GM12878 (cell line): ENCODE measurements around the gene MEN1.
A peak's percentile ranks its signal among the peaks of the same experiment; 100 is the strongest.

Source experiments
- BHLHE40 ChIP-seq, 2 experiments: fragments of 450-650 bp in 1 of 2; IDR thresholded peaks; 2 replicates each; pipeline ENCODE4 v1.6.1; 2011 to 2017; ENCODE audit warnings: low read depth in 2 of 2, borderline replicate concordance in 1 of 2, improper control_type of control experiment in 1 of 2, low read length in 1 of 2, mild to moderate bottlenecking in 1 of 2
- EP300 ChIP-seq, 2 experiments: fragments of 150-350 bp in 1 of 2; IDR thresholded peaks; 2 replicates each; pipeline ENCODE4 v1.6.1; 2011 to 2012; ENCODE audit warnings: low read depth in 2 of 2, low read length in 2 of 2, borderline replicate concordance in 1 of 2, improper control_type of control experiment in 1 of 2, inconsistent platforms in 1 of 2; ENCODE audit not compliant: control insufficient read depth in 1 of 2
- ESRRA ChIP-seq: IDR thresholded peaks from 2 replicates; pipeline ENCODE4 v1.6.1; 2012; ENCODE audit warnings: mild to moderate bottlenecking, low read length, improper control_type of control experiment
- HSF1 ChIP-seq: fragments of 150-350 bp; IDR thresholded peaks from 2 replicates; pipeline ENCODE4 v1.6.1; 2014; ENCODE audit warnings: mild to moderate bottlenecking, low read depth, low read length
- JUND ChIP-seq: IDR thresholded peaks from 2 replicates; pipeline ENCODE4 v1.6.1; 2012; ENCODE audit warnings: low read depth, mild to moderate bottlenecking, low read length, improper control_type of control experiment, moderate library complexity
- KAT2A ChIP-seq: conservative IDR thresholded peaks from 2 replicates; pipeline ENCODE4 v1.6.1; 2011; ENCODE audit warnings: low read depth, low read length; ENCODE audit not compliant: control insufficient read depth
- REST ChIP-seq: IDR thresholded peaks from 2 replicates; pipeline ENCODE4 v1.6.1; 2012; ENCODE audit warnings: mild to moderate bottlenecking, low read depth, low read length
- TARDBP ChIP-seq: IDR thresholded peaks from 2 replicates; pipeline ENCODE4 v1.6.1; 2016; ENCODE audit warnings: borderline replicate concordance

DNA sequence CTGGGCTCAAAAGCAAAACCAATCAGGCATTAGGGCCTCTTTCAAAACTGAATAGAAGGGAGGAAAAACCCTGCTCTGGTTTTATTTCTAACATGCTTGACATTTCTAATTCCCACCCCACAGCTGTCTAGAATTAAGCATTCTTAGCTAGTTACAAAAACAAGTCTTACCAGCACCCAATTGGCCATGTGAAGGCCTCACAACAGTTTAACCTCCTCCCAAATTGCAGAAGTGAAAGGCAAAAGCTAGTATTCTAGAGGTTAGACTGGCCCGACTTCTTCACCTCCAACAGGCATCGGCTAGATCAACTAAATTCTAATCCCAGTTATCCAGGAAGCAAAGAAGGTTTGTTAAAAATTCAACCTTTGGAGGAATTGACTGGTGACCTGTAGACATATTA is 38.5 kb downstream of the MEN1 start:
- no peak for TF ChIP-seq KAT2A
- TF ChIP-seq JUND: no peak
- TF ChIP-seq TARDBP: no peak
- 0 out of 4 replicates have a peak, but pooled peaks of 1 of the 2 experiments have one; percentile 15 for TF ChIP-seq EP300 (IDR thresholded peaks at IDR 0.05; ENCODE audit: borderline replicate concordance in 1 of 2, control insufficient read depth in 1 of 2, low read depth in 2 of 2, low read length in 2 of 2)
- TF ChIP-seq REST: no peak
- no peak for TF ChIP-seq ESRRA
- no peak for TF ChIP-seq BHLHE40 (IDR thresholded peaks at IDR 0.05; ENCODE audit: borderline replicate concordance in 1 of 2, low read depth in 2 of 2, low read length in 1 of 2)
- TF ChIP-seq HSF1: no peak
